Daoy (cell line): ENCODE results near the gene CEMIP. TPM values are rescaled to one million over a fixed set of nuclear protein-coding genes. Genes with fewer than 3 reads are reported as not detected.
"Not testable (repeated sequence)": the region's sequence is repeated elsewhere in the genome, so short reads cannot be mapped to it uniquely, and the experiment has no call there.

Experiments
- DNase-seq: peaks from one replicate; pipeline ENCODE4 v3.0.0-alpha.2; 2015; ENCODE audit warnings: low read depth
- total RNA-seq: library from RNA; depleted of rRNA; stranded (reverse); fragments of >200 nt; shearing (Covaris generic); gene quantifications from 2 replicates; pipeline ENCODE4 v1.2.3, GENCODE V29; 2014

Gene CEMIP
- total RNA-seq, 1 experiment from 2014 or later = 5.1 TPM

DNA sequence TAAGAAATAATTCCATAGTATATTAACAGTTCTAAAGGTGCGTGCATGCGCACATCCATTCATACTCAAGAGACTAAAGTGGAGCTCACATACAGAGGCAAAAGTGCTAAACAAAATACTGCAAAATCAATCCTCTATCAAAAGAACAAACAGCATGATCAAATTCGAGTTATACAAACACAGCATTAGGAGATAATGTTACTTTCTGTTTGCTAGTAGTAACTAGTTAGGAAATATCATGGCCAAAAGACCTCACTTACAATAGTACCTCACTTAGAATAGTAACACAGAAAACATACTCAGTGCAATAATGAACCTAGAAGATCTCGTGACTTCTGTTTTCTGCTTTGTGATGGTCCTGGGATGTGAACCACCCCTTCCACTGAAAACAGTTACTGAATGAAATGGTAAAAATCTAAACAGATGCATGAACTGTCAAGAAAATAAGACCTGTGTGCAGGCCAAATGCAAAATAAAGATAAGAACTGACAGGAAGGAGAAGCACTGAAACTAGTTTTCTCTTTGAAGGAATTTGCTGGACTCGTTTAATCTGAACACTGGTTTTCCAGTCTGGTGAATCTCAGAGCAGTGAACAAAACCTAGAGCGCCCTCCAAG, 20.9 kb upstream of the CEMIP start:
- DNase-seq = no peak

DNA sequence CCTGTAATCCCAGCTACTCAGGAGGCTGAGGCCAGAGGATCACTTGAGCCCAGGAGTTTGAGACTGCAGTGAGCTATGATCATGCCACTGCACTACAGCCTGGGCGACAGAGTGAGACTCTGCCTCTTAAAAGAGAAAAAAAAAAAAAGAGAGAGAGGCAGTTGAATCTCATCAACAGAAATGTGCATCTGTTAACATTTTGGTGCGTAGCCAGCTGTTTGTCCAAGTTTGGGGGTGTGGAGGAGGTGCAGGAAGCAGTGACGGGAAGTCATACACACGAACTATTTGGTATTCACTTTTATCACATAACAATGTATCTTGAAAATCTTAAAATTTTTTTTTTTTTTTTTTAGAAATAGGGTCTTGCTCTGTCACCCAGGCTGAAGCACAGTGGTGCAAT, 18.2 kb upstream of the CEMIP start:
- DNase-seq = no peak

DNA sequence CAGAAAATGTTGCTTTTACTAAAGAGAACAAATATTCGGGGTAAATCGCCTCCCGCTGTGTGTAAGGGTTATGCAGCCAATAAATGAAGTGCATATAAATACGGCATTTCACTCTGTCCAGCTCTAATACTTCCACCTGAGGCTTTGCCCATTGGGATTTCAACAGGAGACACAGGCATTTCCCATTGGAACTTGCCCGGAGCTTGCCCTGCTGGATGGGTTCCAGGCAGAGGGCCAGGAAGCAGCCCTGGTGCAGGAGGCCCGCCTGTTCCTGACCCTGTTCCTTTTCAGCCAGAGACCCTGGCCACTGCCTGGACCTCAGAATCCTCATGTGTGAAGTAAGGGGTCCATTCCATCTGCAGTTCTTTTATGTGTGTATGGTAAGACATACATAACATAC, 17.4 kb upstream of the CEMIP start:
- no peak for DNase-seq

DNA sequence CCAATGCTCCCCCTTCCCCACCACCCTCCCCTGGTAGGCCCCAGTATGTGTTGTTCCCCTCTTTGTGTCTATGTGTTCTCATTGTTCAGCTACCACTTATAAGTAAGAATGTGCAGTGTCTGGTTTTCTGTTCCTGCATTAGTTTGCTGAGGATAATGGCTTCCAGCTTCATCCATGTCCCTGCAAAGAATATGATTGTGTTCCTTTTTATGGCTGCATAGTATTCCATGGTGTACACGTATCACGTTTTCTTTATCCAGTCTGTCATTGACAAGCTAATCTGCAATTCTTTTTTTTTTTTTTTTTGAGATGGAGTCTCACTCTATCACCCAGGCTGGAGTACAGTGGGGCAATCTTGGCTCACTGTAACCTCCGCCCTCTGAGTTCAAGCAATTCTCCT, 15.9 kb upstream of the CEMIP start:
- DNase-seq = not testable (repeated sequence)

DNA sequence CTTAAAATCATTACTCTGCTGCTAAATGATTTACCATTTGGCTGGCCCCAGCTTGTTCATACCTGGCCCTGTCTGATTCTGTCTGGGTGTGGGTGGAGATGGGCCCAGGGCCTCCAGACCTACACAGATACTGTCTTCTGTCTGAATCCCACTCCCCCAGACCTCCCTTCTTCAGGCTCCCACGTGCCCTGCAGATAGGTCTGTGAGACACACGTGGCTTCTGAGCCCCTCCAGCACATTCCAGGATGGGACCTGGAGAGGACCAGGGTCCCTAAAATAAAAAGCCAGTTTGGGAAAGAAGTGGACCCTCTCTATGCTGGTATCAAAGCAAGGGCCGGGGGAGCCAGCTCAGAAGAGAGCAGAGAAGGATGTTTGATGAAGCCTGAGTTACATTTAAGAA, 14.6 kb upstream of the CEMIP start:
- DNase-seq = no peak

DNA sequence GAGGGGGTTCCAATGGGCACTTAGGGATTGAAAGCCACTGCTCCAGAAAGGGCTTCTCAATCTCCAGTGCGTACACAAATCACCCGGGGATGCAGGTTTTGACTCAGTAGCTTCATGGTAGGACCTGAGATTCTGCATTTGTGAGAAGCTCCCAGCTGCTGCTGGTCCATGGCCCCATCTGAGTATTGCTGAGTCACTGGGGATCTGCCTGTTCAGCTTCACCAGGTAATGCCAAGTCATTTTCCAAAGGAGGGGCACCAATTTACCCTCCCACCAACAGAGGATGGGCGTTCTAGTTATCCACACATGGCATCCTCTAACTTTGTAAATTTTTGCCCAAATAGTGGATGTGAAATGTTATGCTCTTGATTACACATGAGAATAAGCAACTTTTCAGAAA, 12.9 kb upstream of the CEMIP start:
- no peak for DNase-seq

DNA sequence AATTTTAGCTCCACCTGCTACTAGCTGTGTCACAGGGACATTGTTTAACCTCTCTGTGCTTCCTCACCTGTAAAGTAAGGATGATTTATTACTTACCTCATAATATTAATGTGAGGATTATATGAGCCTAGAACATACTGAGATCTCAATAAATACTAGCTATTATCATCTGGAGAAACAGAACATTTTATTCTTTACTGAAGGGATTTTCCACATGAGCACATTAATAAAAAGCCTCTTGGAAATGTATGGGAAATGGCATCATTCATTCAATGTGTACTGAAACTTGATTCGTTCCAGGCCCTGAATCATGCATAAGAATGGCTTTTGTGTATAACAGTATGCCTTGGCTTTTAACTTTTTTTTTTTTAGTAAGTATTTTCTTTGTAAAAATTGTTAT, 11.0 kb upstream of the CEMIP start:
- DNase-seq = no peak

DNA sequence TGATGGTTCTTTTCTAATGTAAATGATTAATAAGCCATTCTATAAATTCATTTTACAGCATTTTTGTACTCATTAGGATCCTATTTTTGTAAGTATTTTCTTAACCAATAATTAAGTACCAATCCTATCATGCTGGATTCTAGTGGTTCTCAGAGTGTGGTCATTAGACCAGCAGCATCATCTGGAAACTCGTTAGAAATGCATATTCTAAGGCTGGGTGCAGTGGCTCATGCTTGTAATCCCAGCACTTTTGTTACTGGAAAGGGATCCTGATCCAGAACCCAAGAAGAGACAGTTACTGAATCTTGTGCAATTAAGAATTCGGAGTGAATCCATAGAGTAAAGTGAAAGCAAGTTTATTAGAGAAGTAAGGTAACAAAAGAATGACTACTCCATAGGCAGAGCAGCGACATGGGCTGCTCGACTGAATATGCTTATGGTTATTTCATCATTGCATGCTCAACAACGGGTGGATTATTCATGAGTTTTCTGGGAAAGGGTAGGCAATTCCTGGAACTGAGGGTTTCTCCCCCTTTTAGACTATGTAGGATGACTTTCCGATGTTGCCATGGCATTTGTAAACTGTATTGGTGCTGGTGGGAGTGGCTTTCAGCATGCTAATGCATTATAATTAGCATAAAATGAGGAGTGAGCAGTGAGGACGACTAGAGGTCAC, 9.9 kb upstream of the CEMIP start:
- no peak for DNase-seq

DNA sequence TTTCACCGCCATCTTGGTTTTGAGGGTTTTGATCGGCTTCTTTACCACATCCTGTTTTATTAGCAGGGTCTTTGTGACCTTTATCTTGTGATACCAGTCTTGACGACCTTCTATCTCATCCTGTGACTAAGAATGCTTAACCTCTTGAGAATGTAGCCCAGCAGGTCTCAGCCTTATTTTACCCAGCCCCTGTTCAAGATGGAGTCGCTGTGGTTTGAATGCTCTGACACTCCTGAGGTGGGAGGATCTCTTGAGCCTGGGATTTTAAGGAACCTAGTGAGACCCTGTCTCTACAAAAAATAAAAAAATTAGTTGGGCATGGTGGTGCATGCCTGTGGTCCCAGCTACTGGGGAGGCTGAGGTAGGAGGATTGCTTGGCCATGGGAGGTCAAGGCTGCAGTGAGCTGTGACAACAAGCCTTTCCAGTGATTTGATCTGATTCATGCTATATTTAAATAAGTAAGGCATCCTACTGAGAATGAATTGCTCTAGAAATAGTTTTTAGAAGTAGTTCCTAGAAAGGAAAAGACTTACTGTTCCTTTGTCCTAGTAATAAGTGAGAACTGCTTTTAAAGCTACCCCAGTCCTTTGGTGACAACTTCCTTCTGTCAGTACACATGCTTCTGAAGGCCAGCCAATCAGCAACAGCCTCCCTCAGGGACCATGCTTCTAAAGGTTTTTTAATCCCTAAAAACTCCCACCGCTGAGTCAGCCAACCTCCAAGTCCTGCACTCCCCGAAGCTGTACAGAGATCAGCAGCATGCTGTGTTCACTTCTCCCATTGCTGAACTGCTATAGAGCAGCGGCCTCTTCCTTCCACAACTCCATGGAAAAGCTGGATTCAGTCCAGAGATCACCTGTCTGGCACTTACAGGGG, 9.1 kb upstream of the CEMIP start:
- DNase-seq = peak; percentile 21

DNA sequence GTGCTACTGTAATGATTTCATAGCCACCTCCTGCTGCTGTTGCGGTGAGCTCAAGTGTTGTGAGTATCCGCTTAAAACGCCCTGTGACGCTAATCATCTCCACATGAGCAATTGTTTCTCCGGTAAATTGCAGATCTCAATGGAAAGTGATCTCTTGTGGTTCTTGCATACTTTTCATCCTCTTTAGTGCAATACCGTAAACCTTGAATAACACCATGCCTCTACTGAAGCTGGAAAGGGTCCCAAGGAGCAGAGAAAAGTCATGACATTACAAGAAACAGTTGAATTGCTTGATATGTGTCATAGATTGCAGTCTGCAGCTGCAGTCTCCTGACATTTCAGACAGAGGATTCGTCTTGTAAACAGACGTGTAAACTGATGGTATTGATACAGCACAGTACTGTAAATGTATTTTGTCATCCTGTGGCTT, 6.0 kb upstream of the CEMIP start:
- peak; percentile 56 for DNase-seq

DNA sequence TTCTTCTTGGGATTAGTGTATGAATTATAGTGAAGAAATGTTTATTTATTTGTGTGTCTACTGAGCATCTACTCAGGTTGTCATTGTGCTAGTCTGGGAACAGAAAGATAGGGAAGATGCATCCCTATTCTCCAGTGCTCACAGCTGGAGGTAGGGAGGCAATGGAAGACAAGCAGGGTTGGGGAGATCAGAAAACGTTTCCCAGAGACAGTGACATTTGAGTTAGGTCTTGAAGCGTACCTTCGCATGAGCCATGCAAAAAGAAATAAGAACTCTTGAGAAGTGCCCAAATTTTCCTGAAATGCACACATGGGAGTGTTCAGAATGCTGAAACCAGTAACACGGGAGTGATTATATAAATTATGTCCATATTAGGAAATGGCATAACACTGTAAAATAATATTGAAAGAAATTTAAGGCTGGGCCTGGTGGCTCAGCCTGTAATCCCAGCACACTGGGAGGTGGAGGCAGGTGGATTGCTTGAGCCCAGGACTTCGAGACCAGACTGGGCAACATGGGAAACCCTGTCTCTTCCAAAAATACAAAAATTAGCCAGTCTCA, 5.3 kb upstream of the CEMIP start:
- DNase-seq = no peak

DNA sequence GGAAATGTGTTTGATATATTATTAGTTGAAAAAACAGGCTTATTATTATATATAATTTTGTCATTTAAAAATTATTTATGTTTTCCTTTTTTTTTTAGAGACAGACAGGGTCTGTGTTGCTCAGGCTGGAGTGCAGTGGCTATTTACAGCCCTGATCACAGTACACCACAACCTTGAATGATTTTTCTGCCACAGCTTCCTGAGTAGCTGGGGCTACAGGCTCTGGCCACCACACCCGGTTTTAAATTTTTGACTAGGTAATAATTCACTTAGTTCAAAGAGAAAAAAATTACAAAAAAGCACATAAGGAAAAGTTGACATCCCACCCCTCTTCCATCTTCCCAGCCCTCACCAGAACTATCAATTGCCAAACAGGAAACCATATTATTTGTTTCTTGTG, 4.7 kb upstream of the CEMIP start:
- no peak for DNase-seq

DNA sequence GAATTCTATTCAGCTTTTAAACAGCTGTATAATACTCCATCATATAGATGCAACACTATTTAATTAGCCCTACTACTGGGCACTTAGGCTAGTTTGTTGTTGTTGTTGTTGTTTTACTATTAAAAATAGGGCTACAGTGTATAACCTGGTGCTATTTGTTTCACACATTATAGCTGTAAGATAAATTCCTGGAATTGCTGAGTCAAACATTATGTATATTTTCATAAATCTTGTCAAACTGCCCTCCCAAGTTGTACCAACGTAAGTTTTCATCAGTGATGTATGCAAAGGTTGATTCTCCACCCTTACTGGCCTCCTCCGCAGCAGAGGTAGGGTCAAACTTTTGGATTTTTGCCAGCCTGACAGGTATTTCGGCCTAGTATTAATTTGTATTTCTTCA, 3.8 kb upstream of the CEMIP start:
- DNase-seq = no peak

DNA sequence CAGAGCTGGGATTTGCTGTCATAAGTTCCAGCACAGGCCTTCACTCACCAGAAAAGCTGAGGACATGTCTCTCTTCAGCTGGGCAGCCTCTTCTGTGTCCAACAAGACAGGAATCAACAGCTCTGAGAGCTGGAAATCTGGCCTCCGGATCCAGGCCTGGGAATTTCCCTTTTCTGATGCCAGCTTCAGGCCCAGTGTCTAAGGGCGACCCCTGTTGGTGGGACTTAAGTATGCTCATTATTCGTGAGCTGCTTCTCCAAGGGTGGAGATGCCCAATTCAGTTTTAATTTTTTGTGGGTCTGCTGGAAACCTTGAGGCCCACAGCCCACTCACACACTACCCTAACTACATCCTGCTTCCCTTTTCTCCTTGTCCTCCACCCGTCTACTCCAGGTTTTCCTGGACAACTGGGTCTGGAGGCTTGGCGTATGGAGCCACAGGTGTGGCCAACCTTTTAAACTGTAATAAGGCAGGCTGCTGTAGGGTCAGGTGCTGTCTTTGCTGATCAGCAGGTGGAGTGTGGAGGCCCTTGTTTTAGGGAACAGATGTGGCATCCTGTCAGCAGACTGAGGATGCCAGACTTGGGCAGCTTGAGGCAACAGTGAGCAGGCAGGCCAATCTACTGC, 2.6 kb upstream of the CEMIP start:
- DNase-seq = peak; percentile 82

DNA sequence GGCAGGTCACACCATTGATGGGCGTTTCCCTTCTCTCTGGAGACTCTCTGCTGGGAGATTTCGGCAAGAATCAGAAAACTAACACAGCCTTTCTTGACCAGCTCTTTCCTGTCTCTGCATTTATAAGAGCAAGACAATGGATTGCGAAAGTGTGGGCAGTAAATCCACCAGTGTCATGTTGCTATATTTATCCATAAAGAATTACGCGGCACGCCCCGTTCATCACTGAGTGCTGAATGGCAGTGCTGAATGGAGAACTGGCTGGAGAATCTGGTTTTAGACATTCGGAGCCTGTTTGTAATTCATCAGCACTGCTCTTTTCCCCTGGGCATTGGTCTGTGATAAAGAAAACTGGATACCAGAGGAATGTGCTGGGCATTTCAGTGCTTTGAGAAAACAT, 2.0 kb upstream of the CEMIP start:
- DNase-seq = peak; percentile 25

DNA sequence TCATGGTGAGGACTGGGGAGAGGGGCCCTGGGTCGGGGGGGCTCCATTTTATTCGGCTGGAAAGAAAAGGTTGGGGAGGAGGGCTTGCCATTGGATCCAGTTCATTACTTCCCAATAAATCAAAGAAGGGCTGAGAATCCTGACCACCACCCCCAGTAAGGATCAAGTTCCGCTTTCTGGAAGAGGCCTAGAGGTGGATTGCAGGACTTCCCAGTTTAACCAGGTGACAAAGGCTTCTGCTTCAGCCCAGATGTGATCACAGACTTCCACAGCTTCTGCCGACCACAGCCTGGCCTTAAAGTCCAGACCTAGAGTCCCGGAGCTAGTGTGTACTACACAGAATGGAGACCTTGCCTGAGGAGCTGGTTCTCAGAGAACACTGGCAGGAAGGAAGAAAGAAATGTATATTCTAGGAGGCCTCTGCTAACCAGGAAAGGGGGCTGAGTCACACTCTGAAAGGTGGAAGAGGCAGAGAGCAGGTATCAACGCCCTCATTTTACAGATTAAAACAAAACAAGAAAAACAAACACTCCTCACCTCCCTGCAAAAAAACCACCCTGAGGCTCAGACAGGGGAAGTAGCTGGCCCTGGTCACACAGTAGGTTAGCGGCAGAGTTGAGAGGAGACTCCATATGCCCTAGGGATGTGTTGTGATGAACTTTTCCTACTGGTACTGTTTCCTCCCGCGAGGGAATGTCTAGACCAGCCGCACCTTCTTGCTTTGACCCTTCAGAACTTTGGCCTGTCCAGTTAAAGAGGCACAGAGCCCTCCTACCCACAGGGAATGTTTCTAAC, 1.1 kb upstream of the CEMIP start:
- no peak for DNase-seq

DNA sequence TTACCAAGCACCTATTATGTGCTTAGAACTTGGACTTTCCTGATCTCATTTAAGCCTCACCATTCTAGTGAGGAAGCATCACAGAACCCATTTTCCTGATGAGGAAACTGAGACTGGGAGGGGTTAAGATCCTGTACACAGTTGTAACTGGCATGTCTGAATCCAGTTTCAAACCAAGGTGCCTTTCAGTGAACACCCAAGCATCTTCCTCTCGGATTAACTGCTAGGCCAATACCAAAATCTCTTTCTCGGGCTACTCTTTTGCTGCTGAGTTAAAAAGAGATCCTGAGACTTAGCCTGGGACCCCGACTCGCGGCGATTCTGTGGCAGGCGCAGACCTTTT, 578 bp upstream of the CEMIP start:
- no peak for DNase-seq

DNA sequence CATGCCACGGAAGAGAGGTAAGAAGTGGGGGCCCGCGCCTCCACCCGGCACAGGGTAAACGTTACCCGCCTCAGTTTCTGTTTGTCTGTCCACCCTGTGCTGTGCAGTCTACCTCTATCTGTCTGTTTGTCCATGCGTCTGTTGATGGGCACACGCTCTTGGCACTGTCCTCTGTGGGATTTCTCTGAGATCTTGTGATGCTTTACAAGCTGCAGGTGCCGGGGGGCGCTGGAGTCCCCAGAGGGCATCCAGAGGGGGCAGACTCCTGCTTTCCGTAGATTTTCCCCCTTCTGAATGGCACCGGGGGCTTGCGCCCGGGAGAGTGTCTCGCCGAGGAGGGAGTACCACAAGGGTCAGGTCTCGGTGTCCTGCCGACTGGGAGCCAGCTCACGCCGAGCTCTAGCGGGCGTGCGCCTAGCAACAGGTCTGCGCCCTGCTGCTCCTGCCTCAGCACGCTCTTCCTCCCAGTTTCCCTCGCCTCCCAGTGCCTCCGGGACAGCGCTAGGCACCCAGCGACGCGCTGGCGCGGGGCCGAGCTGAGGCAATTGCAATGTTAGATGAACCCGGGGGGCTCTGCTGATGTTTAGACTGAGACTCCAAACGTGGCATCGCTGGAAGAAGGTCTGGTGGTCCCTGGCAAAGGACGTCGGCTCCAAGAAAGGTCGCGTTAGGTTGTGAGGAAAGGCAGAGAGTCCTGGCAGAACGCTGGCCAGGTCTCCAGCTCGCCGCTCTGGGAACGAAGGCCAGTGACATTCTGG, 667 bp downstream of the CEMIP start:
- peak; percentile 64 for DNase-seq

DNA sequence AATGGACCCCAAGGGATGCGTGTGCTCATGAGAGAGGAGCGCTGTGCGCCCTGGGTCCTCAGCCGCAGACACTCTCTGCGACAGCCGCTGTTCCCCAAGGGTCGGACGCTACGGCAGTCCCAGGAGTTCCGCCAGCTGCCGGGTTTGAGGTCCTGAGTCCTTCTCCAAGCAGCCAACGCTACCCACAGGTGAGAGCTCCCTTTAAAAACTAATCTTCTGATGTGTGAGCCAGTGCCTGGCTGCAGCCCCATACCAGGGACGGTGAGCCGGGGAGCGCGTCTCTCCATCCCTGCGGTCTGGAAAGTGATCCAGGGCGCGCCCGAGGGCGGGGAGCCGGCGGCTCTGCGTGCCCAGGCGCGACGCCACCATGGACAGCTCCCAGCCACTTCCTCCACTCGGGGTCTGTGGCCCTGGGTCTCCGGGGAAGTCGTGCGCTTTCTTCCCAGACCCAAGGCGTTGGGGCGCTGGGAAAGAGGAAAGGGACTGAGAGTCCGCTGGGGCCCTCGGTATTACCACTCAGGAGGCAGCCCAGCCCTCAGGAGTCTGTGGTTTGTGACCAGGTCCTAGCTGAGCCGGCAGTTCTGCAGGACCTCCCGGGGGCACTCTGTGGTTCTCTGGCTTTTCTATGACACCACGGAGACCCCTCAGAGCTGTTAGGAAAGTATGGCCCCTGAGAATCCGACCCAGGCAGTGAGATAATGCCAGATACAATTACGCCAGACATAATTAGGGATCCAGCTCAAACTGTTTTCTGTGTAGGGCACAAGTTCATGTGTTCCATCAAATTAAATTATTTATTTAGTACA, 1.4 kb downstream of the CEMIP start:
- DNase-seq = peak; percentile 72

DNA sequence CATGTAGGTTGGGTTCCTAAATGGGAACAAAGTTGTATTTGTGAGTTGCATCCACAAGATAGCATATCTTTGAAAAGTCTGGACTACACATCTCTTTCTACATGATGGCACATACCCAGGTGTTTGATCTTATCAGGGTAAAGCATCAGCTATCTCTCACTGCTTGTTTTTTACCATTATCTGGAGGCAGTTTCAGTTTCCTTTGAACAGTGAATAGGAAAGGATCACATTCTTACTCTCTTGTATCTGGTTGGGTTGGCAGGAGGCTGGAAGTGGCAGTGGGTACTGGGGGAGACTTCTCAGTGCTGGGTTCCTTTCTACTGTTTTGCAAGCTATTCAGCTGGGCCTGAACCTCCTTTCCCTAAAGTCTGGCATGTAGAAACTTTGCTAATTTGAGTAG, 4.1 kb downstream of the CEMIP start:
- DNase-seq = no peak
